Neural crest cell (in vitro differentiated cells): ENCODE results near the gene CRISPLD2. TPM values are rescaled to one million over a fixed set of nuclear protein-coding genes. Genes with fewer than 3 reads are reported as not detected.

Experiments used
- DNase-seq: peaks from one replicate; pipeline ENCODE4 v3.0.0; 2021; ENCODE audit warnings: low read depth, mixed read lengths, low spot score
- H3K27ac Mint-ChIP-seq: one replicate; pipeline ENCODE4 v1.8.0; 2021; ENCODE audit warnings: mild to moderate bottlenecking, mixed read lengths; ENCODE audit not compliant: unreplicated experiment
- H3K27me3 Mint-ChIP-seq: 2 replicates; pipeline ENCODE4 v1.8.0; 2021; ENCODE audit warnings: low read depth, mild to moderate bottlenecking, mixed read lengths
- H3K36me3 Mint-ChIP-seq: 2 replicates; pipeline ENCODE4 v1.8.0; 2021; ENCODE audit warnings: low read depth, mild to moderate bottlenecking, mixed read lengths
- H3K4me1 Mint-ChIP-seq: 2 replicates; pipeline ENCODE4 v1.8.0; 2021; ENCODE audit warnings: mixed read lengths
- H3K4me3 Mint-ChIP-seq: one replicate; pipeline ENCODE4 v1.8.0; 2021; ENCODE audit warnings: mild to moderate bottlenecking, mixed read lengths
- H3K9me3 Mint-ChIP-seq: 2 replicates; pipeline ENCODE4 v1.8.0; 2021; ENCODE audit warnings: mixed read lengths
- total RNA-seq: library from RNA; stranded (reverse); gene quantifications from 2 replicates; pipeline ENCODE4 v1.2.1, GENCODE V29; 2021
- TF ChIP-seq, protein P1 (sequence below): fragments of 200-600 bp; sonication (generic); conservative IDR thresholded peaks from 2 replicates; pipeline ENCODE4 v1.5.0; 2021; ENCODE audit warnings: antibody characterized with exemption, mild to moderate bottlenecking

CRISPLD2 gene
- total RNA-seq, 1 donor from 2014 or later, result 0.61 TPM

DNA sequence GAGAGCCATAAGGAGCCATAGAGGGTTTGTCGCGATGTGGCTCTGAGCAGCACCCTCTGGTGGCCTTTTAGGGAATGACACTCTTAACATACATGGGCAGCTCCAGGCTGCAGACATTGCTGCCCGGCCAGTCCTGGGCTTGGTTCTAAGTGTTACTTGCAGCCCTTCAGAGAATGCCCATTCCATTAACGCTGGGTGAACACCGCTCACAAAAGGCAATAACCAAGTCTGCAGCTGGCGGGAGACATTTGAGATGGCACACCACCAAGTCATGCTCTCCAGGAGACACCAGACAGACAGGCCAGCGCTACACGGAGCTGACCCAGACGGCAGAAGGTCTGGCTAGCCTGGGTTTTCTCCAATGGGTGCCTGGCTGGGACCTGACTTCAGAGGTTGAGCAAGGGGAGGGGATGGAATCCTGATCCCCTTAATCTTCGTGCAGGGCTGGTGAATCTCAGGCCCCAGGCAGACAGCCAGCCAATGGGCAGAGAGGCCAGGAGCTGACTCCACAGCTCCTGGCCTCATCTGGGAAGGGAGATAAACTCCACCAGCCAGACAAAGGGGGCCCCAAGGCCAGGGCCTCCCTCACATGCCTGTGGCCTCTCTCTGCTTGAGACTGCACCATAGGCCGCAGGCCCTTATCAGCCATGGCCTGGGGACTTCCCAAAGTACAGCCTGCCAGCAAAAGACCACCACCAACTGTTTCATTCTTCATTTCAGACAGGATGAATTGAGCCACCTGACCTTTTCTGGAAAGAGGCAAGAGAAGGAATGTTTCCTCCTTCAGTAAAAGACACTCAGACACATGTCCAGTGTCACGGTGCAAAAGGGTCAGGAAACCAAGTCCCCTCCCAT is 132.8 kb downstream of the CRISPLD2 start:
- Mint-ChIP-seq H3K4me1 (peaks cover 18% of the 10 kb centered on the region), H3K27me3 (no peaks in the 10 kb centered on the region), H3K4me3 (no peak overlapping the region), H3K27ac (no peak overlapping the region), H3K9me3 (no peaks in the 10 kb centered on the region), H3K36me3 (no peaks in the 10 kb centered on the region)
- TF ChIP-seq, protein P1, sequence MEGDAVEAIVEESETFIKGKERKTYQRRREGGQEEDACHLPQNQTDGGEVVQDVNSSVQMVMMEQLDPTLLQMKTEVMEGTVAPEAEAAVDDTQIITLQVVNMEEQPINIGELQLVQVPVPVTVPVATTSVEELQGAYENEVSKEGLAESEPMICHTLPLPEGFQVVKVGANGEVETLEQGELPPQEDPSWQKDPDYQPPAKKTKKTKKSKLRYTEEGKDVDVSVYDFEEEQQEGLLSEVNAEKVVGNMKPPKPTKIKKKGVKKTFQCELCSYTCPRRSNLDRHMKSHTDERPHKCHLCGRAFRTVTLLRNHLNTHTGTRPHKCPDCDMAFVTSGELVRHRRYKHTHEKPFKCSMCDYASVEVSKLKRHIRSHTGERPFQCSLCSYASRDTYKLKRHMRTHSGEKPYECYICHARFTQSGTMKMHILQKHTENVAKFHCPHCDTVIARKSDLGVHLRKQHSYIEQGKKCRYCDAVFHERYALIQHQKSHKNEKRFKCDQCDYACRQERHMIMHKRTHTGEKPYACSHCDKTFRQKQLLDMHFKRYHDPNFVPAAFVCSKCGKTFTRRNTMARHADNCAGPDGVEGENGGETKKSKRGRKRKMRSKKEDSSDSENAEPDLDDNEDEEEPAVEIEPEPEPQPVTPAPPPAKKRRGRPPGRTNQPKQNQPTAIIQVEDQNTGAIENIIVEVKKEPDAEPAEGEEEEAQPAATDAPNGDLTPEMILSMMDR, result peak; percentile 93
- DNase-seq, result peak; percentile 88

DNA sequence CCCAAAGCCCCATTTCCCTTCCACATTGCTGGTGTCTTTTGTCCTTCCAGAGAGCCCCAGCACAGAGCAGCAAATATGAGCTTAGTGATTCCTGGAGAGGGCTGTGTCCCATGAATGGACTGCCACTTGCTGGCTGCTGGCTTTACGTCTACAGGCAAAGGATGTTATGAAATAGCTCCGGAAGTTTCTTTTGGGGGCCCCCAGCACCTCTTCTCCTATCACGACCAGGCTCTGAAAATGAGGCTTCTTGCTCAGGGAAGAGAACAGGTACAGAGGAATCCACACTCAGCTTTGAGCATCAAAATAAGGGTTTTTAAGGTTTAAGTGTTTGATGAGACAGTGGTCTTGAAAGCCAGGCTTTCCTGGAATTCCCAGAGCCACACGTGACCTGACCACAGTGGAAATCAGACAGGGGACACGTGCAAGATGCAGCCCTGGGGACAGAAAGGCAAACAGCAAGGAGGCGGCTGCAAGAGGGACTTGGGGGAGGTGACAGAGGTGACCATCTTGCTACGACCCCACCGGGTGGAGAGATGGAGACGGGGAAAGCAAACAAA is 133.5 kb downstream of the CRISPLD2 start:
- DNase-seq, result no peak
- Mint-ChIP-seq H3K27me3 (no peaks in the 10 kb centered on the region), H3K4me3 (no peak overlapping the region), H3K36me3 (no peaks in the 10 kb centered on the region), H3K9me3 (no peaks in the 10 kb centered on the region), H3K27ac (peak overlapping the region; percentile 85), H3K4me1 (peaks cover 18% of the 10 kb centered on the region)
- TF ChIP-seq, protein P1, result no peak

DNA sequence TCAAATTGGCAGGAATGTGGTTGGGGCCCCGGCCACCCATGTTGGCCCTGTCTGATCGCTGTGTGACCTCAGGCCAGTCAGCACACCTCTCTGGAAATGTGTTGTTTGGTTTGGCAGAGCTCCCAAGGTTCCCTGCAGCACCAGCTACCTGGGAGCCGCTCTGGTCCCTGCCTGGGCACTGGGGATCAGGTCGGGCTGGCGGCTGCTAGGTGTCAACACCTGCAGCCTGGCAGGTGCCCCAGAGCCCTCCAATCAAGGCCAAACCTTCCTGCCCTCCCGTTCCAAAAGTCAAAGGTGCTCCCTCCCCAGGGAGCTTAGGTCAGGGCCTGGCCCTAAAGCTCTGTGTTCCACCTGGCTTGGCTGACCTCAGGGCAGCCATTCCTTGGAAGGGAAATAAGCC is 135.6 kb downstream of the CRISPLD2 start:
- H3K9me3 Mint-ChIP-seq, result no peaks in the 10 kb centered on the region
- TF ChIP-seq, protein P1, result no peak
- no peak for DNase-seq
- H3K36me3 Mint-ChIP-seq, result no peaks in the 10 kb centered on the region
- no peaks in the 10 kb centered on the region for H3K27me3 Mint-ChIP-seq
- H3K4me1 Mint-ChIP-seq, result peaks cover 18% of the 10 kb centered on the region
- no peak overlapping the region for H3K27ac Mint-ChIP-seq
- H3K4me3 Mint-ChIP-seq, result no peak overlapping the region

DNA sequence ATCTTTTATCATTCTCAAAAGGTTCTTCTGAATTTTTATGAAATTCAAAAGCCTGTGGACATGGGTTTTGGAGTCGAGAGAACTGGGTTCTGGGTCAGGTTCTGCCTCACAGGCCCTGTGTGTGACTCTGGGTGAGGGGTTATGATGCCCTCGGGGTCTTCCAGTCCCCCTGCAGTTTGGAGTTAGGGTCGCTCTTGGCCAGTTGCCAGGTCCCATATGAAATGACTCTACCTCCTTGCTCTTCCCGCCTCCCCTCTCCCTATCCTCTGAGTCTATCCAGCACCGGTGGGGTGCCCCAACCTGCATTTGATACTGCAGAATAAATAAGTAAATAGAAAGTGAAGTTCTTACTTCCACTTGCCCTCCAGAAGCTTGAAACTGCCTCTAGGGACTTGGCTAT is 137.4 kb downstream of the CRISPLD2 start:
- Mint-ChIP-seq H3K27me3 (no peaks in the 10 kb centered on the region), H3K27ac (no peak overlapping the region), H3K4me1 (peaks cover 24% of the 10 kb centered on the region), H3K9me3 (no peaks in the 10 kb centered on the region), H3K4me3 (no peak overlapping the region), H3K36me3 (no peaks in the 10 kb centered on the region)
- TF ChIP-seq, protein P1, result no peak
- no peak for DNase-seq

DNA sequence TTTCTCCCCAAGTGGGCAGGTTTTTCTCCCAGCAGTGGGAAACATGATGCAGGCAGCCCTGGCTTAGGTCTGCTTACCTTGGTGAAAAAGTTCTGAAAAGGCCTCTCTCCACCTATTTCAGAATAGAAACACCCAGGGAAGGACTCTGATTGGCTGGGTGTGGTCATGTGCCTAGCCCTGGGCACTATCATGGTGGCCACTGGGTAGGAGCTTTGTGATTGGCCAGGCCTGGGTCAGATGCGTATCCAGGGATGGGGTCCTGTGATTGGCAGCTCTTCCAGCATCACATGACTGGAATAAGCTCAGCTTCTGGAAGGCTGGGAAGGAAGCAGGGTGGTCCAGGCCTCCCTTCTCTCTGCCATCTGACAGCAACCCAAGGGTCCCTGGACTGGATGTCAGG is 138.0 kb downstream of the CRISPLD2 start:
- DNase-seq, result no peak
- TF ChIP-seq, protein P1, result no peak
- H3K4me1 Mint-ChIP-seq, result peaks cover 20% of the 10 kb centered on the region
- no peaks in the 10 kb centered on the region for H3K9me3 Mint-ChIP-seq
- peaks cover under 1% of the 10 kb centered on the region for H3K27me3 Mint-ChIP-seq
- H3K36me3 Mint-ChIP-seq, result no peaks in the 10 kb centered on the region
- H3K27ac Mint-ChIP-seq, result no peak overlapping the region
- H3K4me3 Mint-ChIP-seq, result no peak overlapping the region

Other genes starting within 250 kb of the CRISPLD2 start
- gene COTL1, start 201.9 kb upstream of the CRISPLD2 start, total RNA-seq, result 346 and 357 TPM in 2 replicates
- gene KLHL36, start 171.5 kb upstream of the CRISPLD2 start, total RNA-seq, result 25.4 and 26.2 TPM in 2 replicates
- gene USP10, start 120.0 kb upstream of the CRISPLD2 start, total RNA-seq, result 149 and 150 TPM in 2 replicates
- 39.5 and 40.0 TPM in 2 replicates for gene ZDHHC7, start 191.6 kb downstream of the CRISPLD2 start, total RNA-seq
- 10.3 TPM in 2 replicates for gene KIAA0513, start 207.8 kb downstream of the CRISPLD2 start, total RNA-seq